ENCODE measurements around the gene ANKRD24.
"Not testable (repeated sequence)": the region's sequence is repeated elsewhere in the genome, so short reads cannot be mapped to it uniquely, and the experiment has no call there.

ANKRD24 gene

GRCh38 chr19:4210166-4210731 is 27.8 kb downstream of the ANKRD24 start:
- H3K4me3 ChIP-seq (ENCODE audit: low read depth, low read length) = no peak overlapping the region
- CTCF ChIA-PET = interaction anchor here (0.7 to 3.6 kb wide), 2 partner anchors 21 to 192 kb away, joined by 3 to 24 read pairs; partner anchors contain the start of genes CHAF1A and EBI3
- TF ChIP-seq, protein P1, sequence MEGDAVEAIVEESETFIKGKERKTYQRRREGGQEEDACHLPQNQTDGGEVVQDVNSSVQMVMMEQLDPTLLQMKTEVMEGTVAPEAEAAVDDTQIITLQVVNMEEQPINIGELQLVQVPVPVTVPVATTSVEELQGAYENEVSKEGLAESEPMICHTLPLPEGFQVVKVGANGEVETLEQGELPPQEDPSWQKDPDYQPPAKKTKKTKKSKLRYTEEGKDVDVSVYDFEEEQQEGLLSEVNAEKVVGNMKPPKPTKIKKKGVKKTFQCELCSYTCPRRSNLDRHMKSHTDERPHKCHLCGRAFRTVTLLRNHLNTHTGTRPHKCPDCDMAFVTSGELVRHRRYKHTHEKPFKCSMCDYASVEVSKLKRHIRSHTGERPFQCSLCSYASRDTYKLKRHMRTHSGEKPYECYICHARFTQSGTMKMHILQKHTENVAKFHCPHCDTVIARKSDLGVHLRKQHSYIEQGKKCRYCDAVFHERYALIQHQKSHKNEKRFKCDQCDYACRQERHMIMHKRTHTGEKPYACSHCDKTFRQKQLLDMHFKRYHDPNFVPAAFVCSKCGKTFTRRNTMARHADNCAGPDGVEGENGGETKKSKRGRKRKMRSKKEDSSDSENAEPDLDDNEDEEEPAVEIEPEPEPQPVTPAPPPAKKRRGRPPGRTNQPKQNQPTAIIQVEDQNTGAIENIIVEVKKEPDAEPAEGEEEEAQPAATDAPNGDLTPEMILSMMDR (IDR thresholded peaks at IDR 0.05; ENCODE audit: insufficient read depth, low read length, missing control alignments) = no peak

GRCh38 chr19:4213116-4213515 is 30.6 kb downstream of the ANKRD24 start:
- no peak for DNase-seq (ENCODE audit: low read depth, low spot score)
- CTCF ChIA-PET = interaction anchor here (1.0 kb wide), 1 partner anchor 11 kb away, joined by 4 read pairs; no protein-coding TSS in a partner anchor
- TF ChIP-seq, protein P1 (IDR thresholded peaks at IDR 0.05; ENCODE audit: insufficient read depth, low read length, missing control alignments) = no peak
- POLR2A ChIA-PET = interaction anchor here (0.7 kb wide), 1 partner anchor 7 kb away, joined by 4 read pairs; no protein-coding TSS in a partner anchor
- H3K4me3 ChIP-seq (ENCODE audit: low read depth, low read length) = no peak overlapping the region

More at GRCh38 chr19:4210166-4210731, 27.8 kb downstream of the ANKRD24 start:
- POLR2A ChIA-PET = no interaction called here
- no peak for DNase-seq (ENCODE audit: low read depth, low spot score)

GRCh38 chr19:4215807-4216206 is 33.3 kb downstream of the ANKRD24 start:
- no peak for DNase-seq (ENCODE audit: low read depth, low spot score)
- CTCF ChIA-PET = interaction anchor here (0.7 to 4.6 kb wide), 3 partner anchors 8 to 16 kb away, joined by 3 to 25 read pairs (median 3); no protein-coding TSS in a partner anchor
- H3K4me3 ChIP-seq (ENCODE audit: low read depth, low read length) = no peak overlapping the region
- POLR2A ChIA-PET = no interaction called here
- TF ChIP-seq, protein P1 (IDR thresholded peaks at IDR 0.05; ENCODE audit: insufficient read depth, low read length, missing control alignments) = no peak

DNA sequence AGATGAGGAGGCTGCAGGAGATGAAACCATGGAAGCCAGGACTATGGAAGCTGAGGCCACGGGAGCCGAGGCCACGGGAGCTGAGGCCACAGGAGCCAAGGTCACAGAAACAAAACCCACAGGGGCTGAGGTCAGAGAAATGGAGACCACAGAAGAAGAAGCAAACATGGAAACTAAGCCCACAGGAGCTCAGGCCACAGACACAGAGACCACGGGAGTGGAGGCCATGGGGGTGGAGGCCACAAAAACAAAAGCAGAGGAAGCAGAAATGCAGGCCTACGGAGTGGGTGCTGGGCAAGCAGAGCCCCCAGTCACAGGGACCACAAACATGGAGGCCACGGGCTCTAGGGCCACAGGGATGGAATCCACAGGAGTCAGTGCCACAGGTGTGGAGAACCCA is 34.4 kb downstream of the ANKRD24 start:
- ChIA-PET CTCF (interaction anchor here (0.9 to 4.6 kb wide), 3 partner anchors 9 to 27 kb away, joined by 3 to 25 read pairs (median 3); no protein-coding TSS in a partner anchor), POLR2A (interaction anchor here (0.6 kb wide), 1 partner anchor 229 kb away, joined by 5 read pairs; no protein-coding TSS in a partner anchor)
- TF ChIP-seq, protein P1 (IDR thresholded peaks at IDR 0.05; ENCODE audit: insufficient read depth, low read length, missing control alignments) = no peak
- no peak for DNase-seq (ENCODE audit: low read depth, low spot score)
- no peak overlapping the region for H3K4me3 ChIP-seq (ENCODE audit: low read depth, low read length)

GRCh38 chr19:4217429-4218264 is 35.2 kb downstream of the ANKRD24 start:
- TF ChIP-seq, protein P1 (IDR thresholded peaks at IDR 0.05; ENCODE audit: insufficient read depth, low read length, missing control alignments) = no peak
- H3K4me3 ChIP-seq (ENCODE audit: low read depth, low read length) = no peak overlapping the region
- DNase-seq (ENCODE audit: low read depth, low spot score) = no peak
- CTCF ChIA-PET = interaction anchor here (0.9 to 4.6 kb wide), 3 partner anchors 10 to 28 kb away, joined by 3 to 25 read pairs (median 4); no protein-coding TSS in a partner anchor
- POLR2A ChIA-PET = interaction anchor here (0.6 kb wide), 1 partner anchor 230 kb away, joined by 5 read pairs; no protein-coding TSS in a partner anchor

- ChIA-PET CTCF (interaction anchor here (4.6 kb wide), 1 partner anchor 11 kb away, joined by 25 read pairs; no protein-coding TSS in a partner anchor), POLR2A (interaction anchor here (0.7 kb wide), 1 partner anchor 670 kb away, joined by 3 read pairs; no protein-coding TSS in a partner anchor)
- H3K4me3 ChIP-seq (ENCODE audit: low read depth, low read length); DNase-seq (ENCODE audit: low read depth, low spot score): not testable (repeated sequence)
Measured at GRCh38 chr19:4218523-4218922, 36.0 kb downstream of the ANKRD24 start.
